GM11168 (cell line): Measurements from ENCODE around the gene ANGPTL5.

Experiments used
- in situ Hi-C: fragments of 300-500 bp; cut with MboI; formaldehyde crosslinking; loops from one replicate; pipeline ENCODE4 v1.12.0; 2022; ENCODE audit warnings: low sequenced_read_pairs; ENCODE audit not compliant: unreplicated experiment

Gene ANGPTL5

GRCh38 chr11:101894505-101894904 is 21.8 kb downstream of the ANGPTL5 start:
- in situ Hi-C loops, result no loop called here

- in situ Hi-C loops, result loop anchor here (10.0 kb wide), 1 partner anchor 315 kb away; no protein-coding TSS in a partner anchor
These were observed 26.6 kb downstream of the ANGPTL5 start for GRCh38 chr11:101889767-101890166.

GRCh38 chr11:101885631-101886030 is 30.7 kb downstream of the ANGPTL5 start:
- in situ Hi-C loops, result loop anchor here (10.0 kb wide), 1 partner anchor 319 kb away; no protein-coding TSS in a partner anchor

- in situ Hi-C loops, result loop anchor here (10.0 kb wide), 1 partner anchor 323 kb away; no protein-coding TSS in a partner anchor
These were observed 34.7 kb downstream of the ANGPTL5 start for GRCh38 chr11:101881586-101881985.

- in situ Hi-C loops, result loop anchor here (10.0 kb wide), 1 partner anchor 325 kb away; no protein-coding TSS in a partner anchor
These were observed 36.1 kb downstream of the ANGPTL5 start for GRCh38 chr11:101880222-101880621.

- in situ Hi-C loops, result loop anchor here (25.0 kb wide), 1 partner anchor 140 kb away; no protein-coding TSS in a partner anchor
These were observed 44.0 kb downstream of the ANGPTL5 start for GRCh38 chr11:101872171-101872882.

- in situ Hi-C loops, result loop anchor here (25.0 kb wide), 1 partner anchor 142 kb away; no protein-coding TSS in a partner anchor
These were observed 45.8 kb downstream of the ANGPTL5 start for GRCh38 chr11:101870510-101870909.

GRCh38 chr11:101867951-101868350 is 48.4 kb downstream of the ANGPTL5 start:
- in situ Hi-C loops, result loop anchor here (25.0 kb wide), 1 partner anchor 144 kb away; no protein-coding TSS in a partner anchor

- in situ Hi-C loops, result loop anchor here (25.0 kb wide), 1 partner anchor 145 kb away; no protein-coding TSS in a partner anchor
These were observed 49.5 kb downstream of the ANGPTL5 start for GRCh38 chr11:101866619-101867491.

GRCh38 chr11:101864098-101864497 is 52.2 kb downstream of the ANGPTL5 start:
- in situ Hi-C loops, result loop anchor here (25.0 kb wide), 1 partner anchor 148 kb away; no protein-coding TSS in a partner anchor

GRCh38 chr11:101863361-101863760 is 53.0 kb downstream of the ANGPTL5 start:
- in situ Hi-C loops, result loop anchor here (25.0 kb wide), 1 partner anchor 149 kb away; no protein-coding TSS in a partner anchor

GRCh38 chr11:101862391-101863233 is 53.7 kb downstream of the ANGPTL5 start:
- in situ Hi-C loops, result loop anchor here (25.0 kb wide), 1 partner anchor 150 kb away; no protein-coding TSS in a partner anchor

GRCh38 chr11:101860696-101861427 is 55.5 kb downstream of the ANGPTL5 start:
- in situ Hi-C loops, result loop anchor here (25.0 kb wide), 1 partner anchor 151 kb away; no protein-coding TSS in a partner anchor

- in situ Hi-C loops, result loop anchor here (25.0 kb wide), 1 partner anchor 160 kb away; no protein-coding TSS in a partner anchor
These were observed 64.1 kb downstream of the ANGPTL5 start for GRCh38 chr11:101852260-101852659.

- in situ Hi-C loops, result loop anchor here (25.0 kb wide), 1 partner anchor 411 kb away; no protein-coding TSS in a partner anchor
These were observed 68.1 kb downstream of the ANGPTL5 start for GRCh38 chr11:101848262-101848661.

- in situ Hi-C loops, result loop anchor here (25.0 kb wide), 1 partner anchor 407 kb away; no protein-coding TSS in a partner anchor
These were observed 71.7 kb downstream of the ANGPTL5 start for GRCh38 chr11:101844608-101845007.

- in situ Hi-C loops, result loop anchor here (25.0 kb wide), 1 partner anchor 403 kb away; no protein-coding TSS in a partner anchor
These were observed 75.6 kb downstream of the ANGPTL5 start for GRCh38 chr11:101840704-101841103.
